Testis (tissue), 3 donors: ENCODE measurements around the gene TNFAIP8L1. TPM values are rescaled to one million over a fixed set of nuclear protein-coding genes. Genes with fewer than 3 reads are reported as not detected.

Experiments used
- DNase-seq: peaks from one replicate; pipeline ENCODE4 v3.0.0-alpha.2; 2019
- H3K27ac ChIP-seq, 2 donors: fragments of 200-600 bp; sonication (generic); one replicate each; pipeline ENCODE4 v1.5.1; 2019
- H3K27me3 ChIP-seq: fragments of 200-600 bp; sonication (generic); one replicate; pipeline ENCODE4 v1.5.1; 2019
- H3K36me3 ChIP-seq: fragments of 200-600 bp; sonication (generic); one replicate; pipeline ENCODE4 v1.5.1; 2017; ENCODE audit warnings: low read depth; ENCODE audit errors: missing control alignments
- H3K4me1 ChIP-seq: fragments of 200-600 bp; sonication (generic); one replicate; pipeline ENCODE4 v1.5.1; 2019
- H3K4me3 ChIP-seq, 2 donors: fragments of 200-600 bp; sonication (generic); one replicate each; pipeline ENCODE4 v1.5.1; 2017 to 2019
- H3K9me3 ChIP-seq: fragments of 200-600 bp; sonication (generic); one replicate; pipeline ENCODE4 v1.5.1; 2017
- CTCF ChIP-seq, 3 experiments: fragments of 450-650 bp in 2 of 3; fragments of 200-600 bp in 1 of 3; sonication (generic) in 1 of 3; IDR thresholded peaks; one replicate each; pipeline ENCODE4 v1.5.1; 2016 to 2019; ENCODE audit warnings: antibody characterized with exemption in 3 of 3, mild to moderate bottlenecking in 2 of 3, moderate library complexity in 1 of 3
- POLR2A ChIP-seq: fragments of 450-650 bp; IDR thresholded peaks from one replicate; pipeline ENCODE4 v1.6.1; 2017; ENCODE audit warnings: antibody characterized with exemption, mild to moderate bottlenecking, moderate library complexity
- WGBS, 2 donors: methylation state at CpG; one replicate each; pipeline ENCODE4 v1.1.5; 2018; 5-methylcytosine and 5-hydroxymethylcytosine counted together
- intact Hi-C: fragments of 100-400 bp; cut with DNase I; formaldehyde crosslinking; loops from one replicate; pipeline ENCODE4 v1.15.1; 2023; ENCODE audit warnings: low total_unique reads
- polyA plus RNA-seq: library from polyadenylated mRNA; stranded (reverse); fragments of 350-450 nt; fragmentation: Illumina TruSeq; extraction: RNeasy Lipid Tissue Mini Kit (QIAGEN cat#74804); gene quantifications from one replicate; pipeline ENCODE4 v1.2.3, GENCODE V29; 2014; ENCODE audit warnings: low read depth, low replicate concordance; ENCODE audit not compliant: insufficient read depth
- total RNA-seq, 2 donors: library from RNA; depleted of rRNA; stranded (reverse); fragments of >200 nt; gene quantifications; one replicate each; pipeline ENCODE4 v1.2.3, GENCODE V29; 2016

The TNFAIP8L1 gene
- total and polyA plus RNA-seq, 3 donors from 2014 or later, result 9.7 to 15.9 (median 13.4) TPM

GRCh38 chr19:4619668-4620294, 19.5 kb upstream of the TNFAIP8L1 start:
- intact Hi-C loops, result no loop called here
- 70 to 82% methylated on average over 14 to 17 of the region's 17 CpGs for WGBS, 2 donors
- Histone ChIP-seq H3K27me3 (no peaks in the 10 kb centered on the region), H3K4me3 (no peak overlapping the region), H3K27ac (no peak overlapping the region), H3K9me3 (no peaks in the 10 kb centered on the region), H3K4me1 (no peaks in the 10 kb centered on the region), H3K36me3 (no peaks in the 10 kb centered on the region)
- no peak for DNase-seq
- TF ChIP-seq POLR2A (no peak), CTCF (IDR thresholded peaks at IDR 0.05) (no peak)

GRCh38 chr19:4620675-4621074, 18.6 kb upstream of the TNFAIP8L1 start:
- Histone ChIP-seq H3K27ac (no peak overlapping the region), H3K4me1 (no peaks in the 10 kb centered on the region), H3K9me3 (no peaks in the 10 kb centered on the region), H3K27me3 (no peaks in the 10 kb centered on the region), H3K4me3 (no peak overlapping the region), H3K36me3 (no peaks in the 10 kb centered on the region)
- DNase-seq, result no peak
- 72 to 77% methylated on average over 2 of the region's 2 CpGs for WGBS, 2 donors
- TF ChIP-seq CTCF (IDR thresholded peaks at IDR 0.05) (no peak), POLR2A (no peak)
- intact Hi-C loops, result no loop called here

- H3K4me1 ChIP-seq, result no peaks in the 10 kb centered on the region
- intact Hi-C loops, result no loop called here
- no peak for TF ChIP-seq POLR2A
- no peak for TF ChIP-seq CTCF (IDR thresholded peaks at IDR 0.05)
- 39 to 49% methylated on average over 12 of the region's 12 CpGs for WGBS, 2 donors
- no peak overlapping the region for H3K27ac ChIP-seq
- no peaks in the 10 kb centered on the region for H3K27me3 ChIP-seq
- no peaks in the 10 kb centered on the region for H3K9me3 ChIP-seq
- H3K4me3 ChIP-seq, result no peak overlapping the region
- no peaks in the 10 kb centered on the region for H3K36me3 ChIP-seq
- no peak for DNase-seq
These were observed 16.5 kb upstream of the TNFAIP8L1 start for GRCh38 chr19:4622695-4623421.

GRCh38 chr19:4624301-4624700, 15.0 kb upstream of the TNFAIP8L1 start:
- no peak overlapping the region for H3K4me3 ChIP-seq
- no peaks in the 10 kb centered on the region for H3K9me3 ChIP-seq
- no peak overlapping the region for H3K27ac ChIP-seq
- no peaks in the 10 kb centered on the region for H3K36me3 ChIP-seq
- no peaks in the 10 kb centered on the region for H3K4me1 ChIP-seq
- DNase-seq, result no peak
- 80 to 81% methylated on average over 5 of the region's 5 CpGs for WGBS, 2 donors
- intact Hi-C loops, result no loop called here
- H3K27me3 ChIP-seq, result no peaks in the 10 kb centered on the region
- TF ChIP-seq POLR2A, result no peak
- no peak for TF ChIP-seq CTCF (IDR thresholded peaks at IDR 0.05)
